K562 (cell line): ENCODE measurements around the gene EZH2. TPM values are rescaled to one million over a fixed set of nuclear protein-coding genes. Genes with fewer than 3 reads are reported as not detected.

ENCODE experiments used
- ATAC-seq: fragments of 200-7000 bp; cut with Tn5 transposase; 3 replicates; pipeline ENCODE4 v1.9.1; 2020; ENCODE audit warnings: moderate library complexity
- BruUV-seq: library from RNA; stranded (reverse); fragments of 400-500 nt; replicated peaks from 2 replicates; lab custom pipeline; 2021; lab: Mats Ljungman, UMichigan
- CTCF ChIA-PET: fragments of 300-600 bp; formaldehyde crosslinking; extraction: SDS; loops from one replicate; lab custom pipeline; 2021; ENCODE audit warnings: low intra/inter-chr PET ratio; lab: Yijun Ruan, JAX
- POLR2A ChIA-PET: fragments of 300-600, 350-650 bp; sonication (Branson Sonifier 250); formaldehyde crosslinking; extraction: SDS; loops from one replicate; lab custom pipeline; 2021; ENCODE audit warnings: antibody characterized with exemption, inconsistent platforms; lab: Yijun Ruan, JAX
- DNase-seq, 4 experiments: peaks; one replicate each; pipeline versions ENCODE4 v3.0.0 to v3.0.0-alpha.2; 2011 to 2018; ENCODE audit warnings: low spot score in 3 of 4, mixed read lengths in 3 of 4; ENCODE audit errors: extremely low read depth in 1 of 4
- FAIRE-seq: peaks from 2 replicates; lab custom pipeline; 2011; peaks lifted over from hg19 to GRCh38; lab: Jason Lieb, UNC
- H2AFZ ChIP-seq: 2 replicates; pipeline ENCODE4 v1.6.0; 2011; ENCODE audit warnings: low read depth, low read length, control low read depth, inconsistent platforms
- H3K27ac ChIP-seq: fragments of 200-600 bp; 3 replicates; pipeline ENCODE4 v1.8.0; 2011; ENCODE audit warnings: low read depth, mild to moderate bottlenecking, control low read depth, inconsistent platforms, low read length, moderate library complexity, mixed read lengths; ENCODE audit errors: extremely low read depth
- H3K27me3 ChIP-seq, 2 experiments: fragments of 300-600 bp in 1 of 2; 2 replicates in 1 of 2; 3 replicates in 1 of 2; pipeline versions ENCODE4 v1.6.0 to v1.8.0; 2011; ENCODE audit warnings: inconsistent platforms in 2 of 2, low read length in 2 of 2, mild to moderate bottlenecking in 1 of 2, mixed read lengths in 1 of 2, moderate library complexity in 1 of 2; ENCODE audit not compliant: control insufficient read depth in 2 of 2, insufficient read depth in 2 of 2
- H3K36me3 ChIP-seq: fragments of 300-600 bp; 3 replicates; pipeline ENCODE4 v1.8.0; 2011; ENCODE audit warnings: mild to moderate bottlenecking, low read length, inconsistent platforms; ENCODE audit not compliant: control insufficient read depth, insufficient read depth
- H3K4me1 ChIP-seq, 2 experiments: fragments of 200-600 bp in 1 of 2; replicated peaks in 1 of 2; 2 replicates in 1 of 2; 3 replicates in 1 of 2; pipeline versions ENCODE4 v1.5.1 to v1.8.0; 2011; ENCODE audit warnings: inconsistent platforms in 2 of 2, low read length in 2 of 2, mild to moderate bottlenecking in 1 of 2, mixed read lengths in 1 of 2, moderate library complexity in 1 of 2; ENCODE audit not compliant: control insufficient read depth in 2 of 2, insufficient read depth in 2 of 2
- H3K4me2 ChIP-seq: 2 replicates; pipeline ENCODE4 v1.6.1; 2011; ENCODE audit warnings: low read length, control low read depth, inconsistent platforms, mixed read lengths; ENCODE audit not compliant: insufficient read depth
- H3K4me3 ChIP-seq: fragments of 200-600 bp; sonication (generic), shearing (Covaris generic); 2 replicates; pipeline ENCODE4 v1.5.1; 2016; ENCODE audit warnings: control low read depth, inconsistent platforms
- H3K79me2 ChIP-seq: fragments of 200-600 bp; 3 replicates; pipeline ENCODE4 v1.8.0; 2011; ENCODE audit warnings: low read length, inconsistent platforms; ENCODE audit not compliant: control insufficient read depth, insufficient read depth
- H3K9ac ChIP-seq, 2 experiments: 2 replicates each; pipeline versions ENCODE4 v1.6.0 to v1.6.1; 2011; ENCODE audit warnings: low read depth in 2 of 2, low read length in 2 of 2, control low read depth in 1 of 2, inconsistent platforms in 1 of 2, mild to moderate bottlenecking in 1 of 2, mixed read lengths in 1 of 2; ENCODE audit not compliant: insufficient read depth in 1 of 2
- H3K9me1 ChIP-seq: one replicate; pipeline ENCODE4 v1.6.0; 2011; ENCODE audit warnings: inconsistent platforms, mild to moderate bottlenecking, low read length, moderate library complexity; ENCODE audit not compliant: control insufficient read depth, insufficient read depth
- H3K9me3 ChIP-seq: replicated peaks from 2 replicates; pipeline ENCODE4 v1.5.1; 2011; ENCODE audit warnings: low read depth, low read length, inconsistent platforms; ENCODE audit not compliant: control insufficient read depth, insufficient read depth
- H4K20me1 ChIP-seq: replicated peaks from 2 replicates; pipeline ENCODE4 v1.6.1; 2011; ENCODE audit warnings: low read length, inconsistent platforms, mixed read lengths; ENCODE audit not compliant: control insufficient read depth, insufficient read depth
- EP400 ChIP-seq: fragments of 450-650 bp; IDR thresholded peaks from 2 replicates; pipeline ENCODE4 v1.6.1; 2017; ENCODE audit warnings: antibody characterized with exemption, mild to moderate bottlenecking, moderate library complexity
- FOXP1 ChIP-seq: sonication (generic); formaldehyde crosslinking; IDR thresholded peaks from 2 replicates; pipeline ENCODE4 v1.8.0; 2022; ENCODE audit warnings: mild to moderate bottlenecking, missing genetic modification reagents
- MEF2A ChIP-seq: IDR thresholded peaks from 2 replicates; pipeline ENCODE4 v1.6.1; 2011; ENCODE audit warnings: low read depth, mild to moderate bottlenecking, low read length, moderate library complexity; ENCODE audit not compliant: control insufficient read depth
- MYNN ChIP-seq, 2 experiments: sonication (generic); formaldehyde crosslinking in 1 of 2; IDR thresholded peaks; 2 replicates each; pipeline versions ENCODE4 v1.5.0 to v1.6.1; 2016 to 2020; ENCODE audit warnings: antibody characterized with exemption in 1 of 2, missing genetic modification reagents in 1 of 2
- PML ChIP-seq: IDR thresholded peaks from 2 replicates; pipeline ENCODE4 v1.6.1; 2012; ENCODE audit warnings: low read length, inconsistent platforms
- POLR2A ChIP-seq: fragments of 450-650 bp; conservative IDR thresholded peaks from 2 replicates; pipeline ENCODE4 v1.6.1; 2016
- POLR2AphosphoS2 ChIP-seq: IDR thresholded peaks from 2 replicates; pipeline ENCODE4 v1.6.1; 2012; ENCODE audit warnings: low read length, improper control_type of control experiment
- POLR2G ChIP-seq: fragments of 200-400 bp; formaldehyde crosslinking; IDR thresholded peaks from 2 replicates; pipeline ENCODE4 v1.6.1; 2017; ENCODE audit warnings: low read depth, mild to moderate bottlenecking, antibody characterized with exemption, low read length, moderate library complexity
- POLR2H ChIP-seq: IDR thresholded peaks from 2 replicates; pipeline ENCODE4 v1.6.1; 2016; ENCODE audit warnings: missing genetic modification characterization, low read depth, mild to moderate bottlenecking, control low read depth, missing compliant biosample characterization, moderate library complexity
- WGBS: fragments of 100-300 bp; shearing (Covaris generic); methylation state at CpG from one replicate; pipeline ENCODE4 v1.1.6; 2016; ENCODE audit warnings: low coverage, mixed read lengths; ENCODE audit not compliant: insufficient coverage; ENCODE audit errors: missing lambda C conversion rate; 5-methylcytosine and 5-hydroxymethylcytosine counted together
- in situ Hi-C: fragments of 300-500 bp; cut with MboI; formaldehyde crosslinking; loops from 4 replicates; pipeline ENCODE4 v1.15.0; 2018; ENCODE audit warnings: inconsistent platforms, mixed read lengths
- intact Hi-C: fragments of 100-400 bp; cut with micrococcal nuclease; formaldehyde crosslinking; loops from 2 replicates; pipeline ENCODE4 v1.14.2; 2022
- polyA plus RNA-seq, 8 experiments: library from polyadenylated mRNA; depleted of rRNA in 4 of 8; stranded (reverse) in 5 of 8; unstranded in 3 of 8; fragments of >200 nt; fragmentation: Nextera tagmentation in 2 of 8; fragmentation: Illumina TruSeq in 1 of 8; extraction: Ambion mirVana in 2 of 8; extraction: Trizol in 1 of 8; gene quantifications; 2 replicates each; pipeline versions ENCODE4 v1.2.1 to v1.2.3, GENCODE V29; 2011 to 2014; ENCODE audit warnings: inconsistent platforms in 1 of 8, missing spikeins in 1 of 8
- total RNA-seq, 7 experiments: library from RNA; depleted of rRNA in 6 of 7; stranded (reverse); fragments of >200 nt in 6 of 7; fragmentation: Illumina TruSeq in 2 of 7; extraction: Trizol in 2 of 7; gene quantifications; 2 replicates each; pipeline versions ENCODE4 v1.2.1 to v1.2.3, GENCODE V29; 2011 to 2021; ENCODE audit warnings: low replicate concordance in 1 of 7
- TF ChIP-seq, protein P1 (sequence below): fragments of 450-650 bp; formaldehyde crosslinking; IDR thresholded peaks from 2 replicates; pipeline ENCODE4 v1.4.0; 2022; ENCODE audit warnings: missing genetic modification characterization
- TF ChIP-seq, protein P2 (sequence below): sonication (generic); formaldehyde crosslinking; IDR thresholded peaks from 2 replicates; pipeline ENCODE4 v1.9.0; 2022; ENCODE audit warnings: mild to moderate bottlenecking, missing genetic modification reagents
- TF ChIP-seq, protein P3 (sequence below): fragments of 250-450 bp; sonication (Bioruptor Pico); IDR thresholded peaks from 2 replicates; pipeline ENCODE4 v1.5.0; 2021; ENCODE audit warnings: mild to moderate bottlenecking, borderline replicate concordance

Gene EZH2
- total and polyA plus RNA-seq, 9 of the 15 experiments (the other 6 are each of a cell fraction or from before 2014, with no cell fraction given) = 48.7 to 175 (median 98.6) TPM

DNA sequence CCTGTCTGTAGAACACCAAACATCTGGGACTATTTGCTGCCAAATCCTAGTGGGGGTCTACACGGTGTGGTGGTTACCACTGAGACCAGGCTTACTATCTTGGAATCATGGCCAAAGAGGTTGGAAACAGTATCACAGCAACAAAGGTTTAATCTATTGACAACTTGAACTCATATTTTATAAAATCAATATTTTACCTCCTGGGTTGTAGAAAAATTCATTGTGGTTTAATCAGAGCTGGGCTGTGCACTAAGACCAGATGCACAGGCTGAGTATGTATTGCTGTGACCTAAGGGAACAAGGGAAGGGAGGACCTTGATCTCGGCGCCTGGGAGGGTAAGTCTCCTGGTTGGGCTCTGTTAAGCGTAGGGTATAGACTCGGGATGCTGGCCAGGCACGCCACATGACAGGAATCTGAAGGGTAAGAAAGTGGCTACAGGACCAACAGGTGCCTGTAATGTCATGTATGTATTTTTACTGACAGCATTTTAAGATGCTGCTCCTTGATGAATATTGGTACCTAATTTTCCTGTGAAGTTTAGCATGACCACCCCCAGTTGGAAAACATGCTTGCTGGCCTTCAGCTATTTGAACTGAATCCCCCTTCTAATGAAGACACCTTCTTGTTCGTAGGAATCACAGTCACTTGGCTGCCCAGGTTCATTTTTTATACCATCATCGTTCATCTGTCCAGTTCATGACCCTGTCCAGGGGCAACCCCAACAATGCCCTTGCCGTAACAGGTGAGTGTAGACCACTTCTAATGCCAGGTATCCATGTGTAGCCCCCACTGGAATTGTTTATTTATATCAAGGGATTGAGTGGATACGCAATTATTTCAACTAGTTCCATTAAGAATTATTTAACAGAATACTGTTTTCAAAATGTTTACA, 79.5 kb downstream of the EZH2 start:
- in situ Hi-C loops (no loop called here), intact Hi-C loops (loop anchor here (5.0 to 10.0 kb wide), 3 partner anchors 158 to 290 kb away; partner anchors contain the start of gene ZNF786)
- DNase-seq = peak in 1 of 4 experiments; percentile 29
- no peaks in the 10 kb centered on the region for H3K79me2 ChIP-seq
- ChIA-PET CTCF (no interaction called here), POLR2A (interaction anchor here (0.8 to 1.6 kb wide), 6 partner anchors 15 to 78 kb away, joined by 3 to 4 read pairs (median 3); no protein-coding TSS in a partner anchor)
- H3K4me1 ChIP-seq = no peaks in the 10 kb centered on the region
- WGBS = 71% methylated on average over 10 of the region's 10 CpGs
- H3K9me3 ChIP-seq = no peaks in the 10 kb centered on the region
- peaks cover 9% of the 10 kb centered on the region; the same call in 1 of the 2 replicates for H4K20me1 ChIP-seq
- FAIRE-seq = peak; percentile 26
- no peaks in the 10 kb centered on the region for H3K9me1 ChIP-seq
- H3K36me3 ChIP-seq = peaks cover 69% of the 10 kb centered on the region
- H2AFZ ChIP-seq = no peak overlapping the region
- ATAC-seq = peak; percentile 52
- no peaks in the 10 kb centered on the region for H3K27me3 ChIP-seq
- peak; percentile 13; the same call in 1 of the 2 replicates for TF ChIP-seq MYNN (IDR thresholded peaks at IDR 0.05)
- TF ChIP-seq MYNN (CRISPR knock-in tag; IDR thresholded peaks at IDR 0.05) = no peak
- 0 out of 2 replicates have a peak, but pooled peaks have one; percentile 27 for TF ChIP-seq PML
- TF ChIP-seq MEF2A = no peak
- peak; percentile 60 for TF ChIP-seq POLR2A
- peak; percentile 20; the same call in 1 of the 2 replicates for TF ChIP-seq POLR2H (tag)
- TF ChIP-seq, protein P1, sequence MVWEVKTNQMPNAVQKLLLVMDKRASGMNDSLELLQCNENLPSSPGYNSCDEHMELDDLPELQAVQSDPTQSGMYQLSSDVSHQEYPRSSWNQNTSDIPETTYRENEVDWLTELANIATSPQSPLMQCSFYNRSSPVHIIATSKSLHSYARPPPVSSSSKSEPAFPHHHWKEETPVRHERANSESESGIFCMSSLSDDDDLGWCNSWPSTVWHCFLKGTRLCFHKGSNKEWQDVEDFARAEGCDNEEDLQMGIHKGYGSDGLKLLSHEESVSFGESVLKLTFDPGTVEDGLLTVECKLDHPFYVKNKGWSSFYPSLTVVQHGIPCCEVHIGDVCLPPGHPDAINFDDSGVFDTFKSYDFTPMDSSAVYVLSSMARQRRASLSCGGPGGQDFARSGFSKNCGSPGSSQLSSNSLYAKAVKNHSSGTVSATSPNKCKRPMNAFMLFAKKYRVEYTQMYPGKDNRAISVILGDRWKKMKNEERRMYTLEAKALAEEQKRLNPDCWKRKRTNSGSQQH (CRISPR knock-in tag) = 0 out of 2 replicates have a peak, but pooled peaks have one; percentile 62
- peak; percentile 52 for TF ChIP-seq POLR2G
- TF ChIP-seq, protein P2, sequence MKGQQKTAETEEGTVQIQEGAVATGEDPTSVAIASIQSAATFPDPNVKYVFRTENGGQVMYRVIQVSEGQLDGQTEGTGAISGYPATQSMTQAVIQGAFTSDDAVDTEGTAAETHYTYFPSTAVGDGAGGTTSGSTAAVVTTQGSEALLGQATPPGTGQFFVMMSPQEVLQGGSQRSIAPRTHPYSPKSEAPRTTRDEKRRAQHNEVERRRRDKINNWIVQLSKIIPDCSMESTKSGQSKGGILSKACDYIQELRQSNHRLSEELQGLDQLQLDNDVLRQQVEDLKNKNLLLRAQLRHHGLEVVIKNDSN (CRISPR knock-in tag) = no peak
- TF ChIP-seq EP400 = no peak
- TF ChIP-seq, protein P3, sequence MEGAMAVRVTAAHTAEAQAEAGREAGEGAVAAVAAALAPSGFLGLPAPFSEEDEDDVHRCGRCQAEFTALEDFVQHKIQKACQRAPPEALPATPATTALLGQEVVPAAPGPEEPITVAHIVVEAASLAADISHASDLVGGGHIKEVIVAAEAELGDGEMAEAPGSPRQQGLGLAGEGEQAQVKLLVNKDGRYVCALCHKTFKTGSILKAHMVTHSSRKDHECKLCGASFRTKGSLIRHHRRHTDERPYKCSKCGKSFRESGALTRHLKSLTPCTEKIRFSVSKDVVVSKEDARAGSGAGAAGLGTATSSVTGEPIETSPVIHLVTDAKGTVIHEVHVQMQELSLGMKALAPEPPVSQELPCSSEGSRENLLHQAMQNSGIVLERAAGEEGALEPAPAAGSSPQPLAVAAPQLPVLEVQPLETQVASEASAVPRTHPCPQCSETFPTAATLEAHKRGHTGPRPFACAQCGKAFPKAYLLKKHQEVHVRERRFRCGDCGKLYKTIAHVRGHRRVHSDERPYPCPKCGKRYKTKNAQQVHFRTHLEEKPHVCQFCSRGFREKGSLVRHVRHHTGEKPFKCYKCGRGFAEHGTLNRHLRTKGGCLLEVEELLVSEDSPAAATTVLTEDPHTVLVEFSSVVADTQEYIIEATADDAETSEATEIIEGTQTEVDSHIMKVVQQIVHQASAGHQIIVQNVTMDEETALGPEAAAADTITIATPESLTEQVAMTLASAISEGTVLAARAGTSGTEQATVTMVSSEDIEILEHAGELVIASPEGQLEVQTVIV = 0 out of 2 replicates have a peak, but pooled peaks have one; percentile 20
- 0 out of 2 replicates have a peak, but pooled peaks have one; percentile 46 for TF ChIP-seq FOXP1
- TF ChIP-seq POLR2AphosphoS2 = peak; percentile 87; the same call in 1 of the 2 replicates
- no peak overlapping the region for H3K4me3 ChIP-seq
- TSS peak; percentile 23 for BruUV-seq
- H3K27ac ChIP-seq = no peak overlapping the region
- H3K9ac ChIP-seq = no peak overlapping the region
- H3K4me2 ChIP-seq = no peak overlapping the region
